GM12878 (cell line): ENCODE data around the gene C1orf74. TPM values are rescaled to one million over a fixed set of nuclear protein-coding genes. Genes with fewer than 3 reads are reported as not detected.
A peak's percentile ranks its signal among the peaks of the same experiment; 100 is the strongest.

ENCODE experiments used
- ATAC-seq: fragments of 200-7000 bp; cut with Tn5 transposase; 3 replicates; pipeline ENCODE4 v1.9.1; 2020; ENCODE audit warnings: mild to moderate bottlenecking, moderate library complexity
- BruUV-seq: library from RNA; stranded (reverse); fragments of 400-500 nt; replicated peaks from 2 replicates; lab custom pipeline; 2021; lab: Mats Ljungman, UMichigan
- CTCF ChIA-PET: fragments of 300-600 bp; sonication (Branson Sonifier 250); formaldehyde crosslinking; extraction: SDS; loops from one replicate; lab custom pipeline; 2021; ENCODE audit warnings: inconsistent platforms; lab: Yijun Ruan, JAX
- POLR2A ChIA-PET: fragments of 350-600 bp; formaldehyde crosslinking; extraction: SDS; loops from one replicate; lab custom pipeline; 2021; ENCODE audit warnings: inconsistent platforms; lab: Charles Lee
- RAD21 ChIA-PET: fragments of 300-600 bp; sonication (Branson Sonifier 250); formaldehyde crosslinking; loops from one replicate; lab custom pipeline; 2023; ENCODE audit warnings: antibody characterized with exemption; ENCODE audit not compliant: unreplicated experiment; lab: Charles Lee
- SMC1A ChIA-PET: fragments of 300-600 bp; sonication (Branson Sonifier 250); formaldehyde crosslinking; loops from one replicate; lab custom pipeline; 2023; ENCODE audit not compliant: unreplicated experiment, uncharacterized antibody; lab: Charles Lee
- DNase-seq: peaks from one replicate; pipeline ENCODE4 v3.0.0-alpha.2; 2011; ENCODE audit warnings: low read depth, low spot score
- FAIRE-seq: peaks from 3 replicates; lab custom pipeline; 2011; peaks lifted over from hg19 to GRCh38; lab: Jason Lieb, UNC
- H2AFZ ChIP-seq: 2 replicates; pipeline ENCODE4 v1.6.0; 2011; ENCODE audit warnings: low read depth, low read length, control low read depth; ENCODE audit not compliant: control insufficient read depth
- H3K27ac ChIP-seq: 2 replicates; pipeline ENCODE4 v1.5.1; 2011; ENCODE audit warnings: control low read depth; ENCODE audit not compliant: control insufficient read depth, insufficient read depth
- H3K27me3 ChIP-seq, 2 experiments: replicated peaks in 1 of 2; 2 replicates each; pipeline versions ENCODE4 v1.6.0 to v1.6.1; 2011; ENCODE audit warnings: low read length in 1 of 2; ENCODE audit not compliant: control insufficient read depth in 2 of 2, insufficient read depth in 2 of 2
- H3K36me3 ChIP-seq, 2 experiments: 2 replicates each; pipeline ENCODE4 v1.5.1; 2011; ENCODE audit warnings: low read length in 1 of 2; ENCODE audit not compliant: control insufficient read depth in 2 of 2, insufficient read depth in 2 of 2
- H3K4me1 ChIP-seq: 2 replicates; pipeline ENCODE4 v1.6.1; 2011; ENCODE audit warnings: mild to moderate bottlenecking, low read length, moderate library complexity, mixed read lengths; ENCODE audit not compliant: control insufficient read depth, insufficient read depth
- H3K4me2 ChIP-seq: 2 replicates; pipeline ENCODE4 v1.6.0; 2011; ENCODE audit warnings: control low read depth; ENCODE audit not compliant: control insufficient read depth, insufficient read depth
- H3K4me3 ChIP-seq: fragments of 200-600 bp; sonication (generic); 2 replicates; pipeline ENCODE4 v1.5.1; 2016
- H3K79me2 ChIP-seq: 2 replicates; pipeline ENCODE4 v1.6.0; 2011; ENCODE audit warnings: low read length; ENCODE audit not compliant: control insufficient read depth, insufficient read depth
- H3K9ac ChIP-seq: 2 replicates; pipeline ENCODE4 v1.8.0; 2011; ENCODE audit warnings: low read length, control low read depth, mixed read lengths; ENCODE audit not compliant: control insufficient read depth, insufficient read depth
- H3K9me3 ChIP-seq: replicated peaks from 3 replicates; pipeline ENCODE4 v1.5.1; 2011; ENCODE audit warnings: mild to moderate bottlenecking, low read length; ENCODE audit not compliant: control insufficient read depth, insufficient read depth
- H4K20me1 ChIP-seq: 2 replicates; pipeline ENCODE4 v1.6.0; 2011; ENCODE audit not compliant: control insufficient read depth, insufficient read depth
- BRCA1 ChIP-seq: IDR thresholded peaks from 2 replicates; pipeline ENCODE4 v1.6.1; 2011; ENCODE audit warnings: low read depth, low read length, improper control_type of control experiment
- CBX5 ChIP-seq: sonication (generic); IDR thresholded peaks from 2 replicates; pipeline ENCODE4 v1.6.1; 2016; ENCODE audit warnings: low read depth, moderate library complexity, mild to moderate bottlenecking, inconsistent platforms
- CHD2 ChIP-seq: IDR thresholded peaks from 2 replicates; pipeline ENCODE4 v1.6.1; 2011; ENCODE audit warnings: low read depth, low read length, improper control_type of control experiment, borderline replicate concordance
- EED ChIP-seq: sonication (generic); IDR thresholded peaks from 2 replicates; pipeline ENCODE4 v1.6.1; 2016; ENCODE audit warnings: antibody characterized with exemption, low read depth
- EP300 ChIP-seq, 2 experiments: fragments of 150-350 bp in 1 of 2; IDR thresholded peaks; 2 replicates each; pipeline ENCODE4 v1.6.1; 2011 to 2012; ENCODE audit warnings: low read depth in 2 of 2, low read length in 2 of 2, borderline replicate concordance in 1 of 2, improper control_type of control experiment in 1 of 2, inconsistent platforms in 1 of 2; ENCODE audit not compliant: control insufficient read depth in 1 of 2
- FOS ChIP-seq: IDR thresholded peaks from 3 replicates; pipeline ENCODE4 v1.6.1; 2011; ENCODE audit warnings: borderline replicate concordance; ENCODE audit not compliant: insufficient read length; ENCODE audit errors: extremely low read depth
- JUNB ChIP-seq: IDR thresholded peaks from 2 replicates; pipeline ENCODE4 v1.6.1; 2016; ENCODE audit warnings: antibody characterized with exemption, mild to moderate bottlenecking
- JUND ChIP-seq: IDR thresholded peaks from 2 replicates; pipeline ENCODE4 v1.6.1; 2012; ENCODE audit warnings: low read depth, mild to moderate bottlenecking, low read length, improper control_type of control experiment, moderate library complexity
- MXI1 ChIP-seq: fragments of 150-350 bp; IDR thresholded peaks from 2 replicates; pipeline ENCODE4 v1.6.1; 2011; ENCODE audit warnings: low read depth, mild to moderate bottlenecking, inconsistent platforms, low read length, improper control_type of control experiment
- NFIC ChIP-seq: IDR thresholded peaks from 2 replicates; pipeline ENCODE4 v1.6.1; 2012; ENCODE audit warnings: low read depth, mild to moderate bottlenecking, inconsistent platforms, low read length, moderate library complexity
- PAX5 ChIP-seq: IDR thresholded peaks from 2 replicates; pipeline ENCODE4 v1.6.1; 2011; ENCODE audit warnings: low read depth, low read length, borderline replicate concordance
- PML ChIP-seq: IDR thresholded peaks from 2 replicates; pipeline ENCODE4 v1.6.1; 2012; ENCODE audit warnings: low read length, inconsistent platforms
- POLR2AphosphoS2 ChIP-seq: IDR thresholded peaks from 2 replicates; pipeline ENCODE4 v1.6.1; 2011; ENCODE audit warnings: low read depth, mild to moderate bottlenecking, low read length, improper control_type of control experiment, moderate library complexity
- POU2F2 ChIP-seq: IDR thresholded peaks from 3 replicates; pipeline ENCODE4 v1.6.1; 2011; ENCODE audit warnings: low read depth, mild to moderate bottlenecking, low read length, borderline replicate concordance
- RB1 ChIP-seq: fragments of 450-650 bp; formaldehyde crosslinking; IDR thresholded peaks from 2 replicates; pipeline ENCODE4 v1.6.1; 2017; ENCODE audit warnings: mild to moderate bottlenecking, borderline replicate concordance
- SIN3A ChIP-seq: IDR thresholded peaks from 2 replicates; pipeline ENCODE4 v1.6.1; 2012; ENCODE audit warnings: low read depth, low read length, improper control_type of control experiment
- SP1 ChIP-seq: IDR thresholded peaks from one replicate; pipeline ENCODE4 v1.6.1; 2011; ENCODE audit warnings: low read depth, low read length
- TCF3 ChIP-seq: IDR thresholded peaks from 2 replicates; pipeline ENCODE4 v1.6.1; 2012; ENCODE audit warnings: low read depth, mild to moderate bottlenecking, low read length, borderline replicate concordance; ENCODE audit not compliant: insufficient read depth
- ZNF384 ChIP-seq: IDR thresholded peaks from 2 replicates; pipeline ENCODE4 v1.6.1; 2012; ENCODE audit warnings: low read depth, mild to moderate bottlenecking, low read length, improper control_type of control experiment, borderline replicate concordance
- WGBS: methylation state at CpG from one replicate; pipeline ENCODE4 v1.1.6; 2016; ENCODE audit warnings: low lambda C conversion rate; ENCODE audit not compliant: insufficient replicate concordance, insufficient coverage; ENCODE audit errors: missing lambda C conversion rate; 5-methylcytosine and 5-hydroxymethylcytosine counted together
- in situ Hi-C: fragments of 300-500 bp; cut with MboI; formaldehyde crosslinking; loops from 9 replicates; pipeline ENCODE4 v1.14.3; 2018; ENCODE audit warnings: mixed read lengths
- intact Hi-C: fragments of 100-400 bp; cut with micrococcal nuclease; formaldehyde crosslinking; loops from one replicate; pipeline ENCODE4 v1.14.2; 2022; ENCODE audit not compliant: unreplicated experiment
- polyA plus RNA-seq, 11 experiments: library from polyadenylated mRNA; depleted of rRNA in 4 of 11; unstranded in 6 of 11; stranded (reverse) in 5 of 11; fragments of >200 nt; fragmentation: Nextera tagmentation in 4 of 11; fragmentation: Illumina TruSeq in 1 of 11; extraction: Ambion mirVana in 4 of 11; extraction: Trizol in 1 of 11; gene quantifications; 1 replicate in 1 of 11; 2 replicates in 10 of 11; pipeline versions ENCODE4 v1.2.1 to v1.2.3, GENCODE V29; 2011 to 2016; ENCODE audit warnings: inconsistent platforms in 2 of 11, missing spikeins in 2 of 11, low read depth in 1 of 11
- total RNA-seq, 4 experiments: library from RNA; depleted of rRNA in 3 of 4; stranded (reverse); fragments of >200 nt in 3 of 4; fragmentation: Illumina TruSeq in 1 of 4; extraction: Trizol in 1 of 4; gene quantifications; 2 replicates each; pipeline versions ENCODE4 v1.2.1 to v1.2.3, GENCODE V29; 2013 to 2021
- TF ChIP-seq, protein P1 (sequence below): IDR thresholded peaks from 2 replicates; pipeline ENCODE4 v1.6.1; 2012; ENCODE audit warnings: low read depth, low read length, improper control_type of control experiment
- TF ChIP-seq, protein P2 (sequence below): fragments of 450-650 bp; IDR thresholded peaks from 2 replicates; pipeline ENCODE4 v1.6.1; 2017; ENCODE audit warnings: mild to moderate bottlenecking, low read depth, inconsistent platforms; ENCODE audit not compliant: poor library complexity, severe bottlenecking

The C1orf74 gene
- total and polyA plus RNA-seq, 10 of the 15 experiments (the other 5 are each of a cell fraction or from before 2014, with no cell fraction given) = 3.1 to 5.5 (median 3.6) TPM

DNA sequence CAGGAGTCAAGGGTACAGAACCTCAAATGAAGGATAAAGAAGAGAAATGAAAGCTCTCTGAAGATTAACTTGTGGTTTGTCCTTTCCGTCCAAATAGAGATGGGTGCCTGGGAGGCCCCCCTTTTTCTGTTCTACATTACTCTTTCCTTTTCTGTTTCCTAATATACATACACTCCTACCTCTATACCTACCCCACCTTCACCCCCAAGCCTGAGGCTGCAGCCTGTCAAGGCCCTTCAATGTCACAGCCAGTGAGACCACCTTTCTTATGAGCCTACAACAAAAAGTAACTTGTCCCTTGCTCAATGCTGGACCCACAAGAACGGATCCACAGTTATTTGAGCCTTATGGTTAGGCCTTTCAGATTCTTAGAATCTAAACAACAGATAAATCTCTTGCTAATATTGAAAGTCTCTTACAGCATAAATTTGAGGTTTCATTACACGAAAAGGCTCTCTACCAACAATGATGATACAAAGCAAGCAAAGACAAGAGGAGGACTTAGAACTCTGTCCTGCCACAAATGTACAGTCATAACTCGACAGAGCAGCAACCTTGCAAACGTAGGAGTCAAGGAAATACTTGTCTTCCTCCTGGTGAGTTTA, 32.6 kb downstream of the C1orf74 start:
- RAD21 ChIA-PET = interaction anchor here (0.8 to 12.6 kb wide), 9 partner anchors 16 to 182 kb away, joined by 3 to 188 read pairs (median 5); partner anchors contain the start of gene LAMB3
- SMC1A ChIA-PET = interaction anchor here (0.8 to 13.9 kb wide), 9 partner anchors 9 to 135 kb away, joined by 3 to 282 read pairs (median 4); no protein-coding TSS in a partner anchor
- intact Hi-C loops (loop anchor here (1.0 to 10.0 kb wide), 2 partner anchors 17 to 583 kb away; no protein-coding TSS in a partner anchor), in situ Hi-C loops (no loop called here)
- Histone ChIP-seq H3K9ac (peak overlapping the region; percentile 30; the same call in 1 of the 2 replicates), H3K27ac (peak overlapping the region; percentile 87), H3K4me2 (peak overlapping the region; percentile 86), H3K79me2 (peaks cover 7% of the 10 kb centered on the region), H3K27me3 (no peaks in the 10 kb centered on the region), H3K4me1 (peaks cover 58% of the 10 kb centered on the region), H3K4me3 (0 out of 2 replicates have a peak overlapping the region, but pooled peaks have one; percentile 11), H3K36me3 (no peaks in the 10 kb centered on the region), H3K9me3 (no peaks in the 10 kb centered on the region), H2AFZ (peak overlapping the region; percentile 59), H4K20me1 (no peaks in the 10 kb centered on the region)
- peak; percentile 86 for DNase-seq
- WGBS = under 1% methylated on average over 5 of the region's 5 CpGs
- POLR2A ChIA-PET = interaction anchor here (0.7 to 9.1 kb wide), 4 partner anchors 10 to 23 kb away, joined by 3 to 107 read pairs (median 3); no protein-coding TSS in a partner anchor
- FAIRE-seq = peak; percentile 94
- peak; percentile 51 for ATAC-seq
- CTCF ChIA-PET = interaction anchor here (0.6 to 8.8 kb wide), 9 partner anchors 16 to 77 kb away, joined by 3 to 117 read pairs (median 4); partner anchors contain the start of gene G0S2
- no TSS peak for BruUV-seq
- TF ChIP-seq, protein P1, sequence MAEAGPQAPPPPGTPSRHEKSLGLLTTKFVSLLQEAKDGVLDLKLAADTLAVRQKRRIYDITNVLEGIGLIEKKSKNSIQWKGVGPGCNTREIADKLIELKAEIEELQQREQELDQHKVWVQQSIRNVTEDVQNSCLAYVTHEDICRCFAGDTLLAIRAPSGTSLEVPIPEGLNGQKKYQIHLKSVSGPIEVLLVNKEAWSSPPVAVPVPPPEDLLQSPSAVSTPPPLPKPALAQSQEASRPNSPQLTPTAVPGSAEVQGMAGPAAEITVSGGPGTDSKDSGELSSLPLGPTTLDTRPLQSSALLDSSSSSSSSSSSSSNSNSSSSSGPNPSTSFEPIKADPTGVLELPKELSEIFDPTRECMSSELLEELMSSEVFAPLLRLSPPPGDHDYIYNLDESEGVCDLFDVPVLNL = no peak
- TF ChIP-seq CBX5 (peak; percentile 37; the same call in 1 of the 2 replicates), SIN3A (peak; percentile 61; the same call in 1 of the 2 replicates), PAX5 (peak; percentile 69; the same call in 1 of the 2 replicates), MXI1 (0 out of 2 replicates have a peak, but pooled peaks have one; percentile 59), PML (peak; percentile 81), FOS (no peak), BRCA1 (no peak), JUND (peak; percentile 86), POLR2AphosphoS2 (no peak), TCF3 (0 out of 2 replicates have a peak, but pooled peaks have one; percentile 16), CHD2 (0 out of 2 replicates have a peak, but pooled peaks have one; percentile 15), EED (peak; percentile 87), SP1 (no peak), ZNF384 (no peak), NFIC (peak; percentile 98), JUNB (peak; percentile 98), POU2F2 (peak; percentile 73; the same call in 2 of the 3 replicates), EP300 (IDR thresholded peaks at IDR 0.05; ENCODE audit: borderline replicate concordance in 1 of 2, control insufficient read depth in 1 of 2, low read depth in 2 of 2, low read length in 2 of 2) (peak; percentile 71 to 86), RB1 (no peak)
- TF ChIP-seq, protein P2, sequence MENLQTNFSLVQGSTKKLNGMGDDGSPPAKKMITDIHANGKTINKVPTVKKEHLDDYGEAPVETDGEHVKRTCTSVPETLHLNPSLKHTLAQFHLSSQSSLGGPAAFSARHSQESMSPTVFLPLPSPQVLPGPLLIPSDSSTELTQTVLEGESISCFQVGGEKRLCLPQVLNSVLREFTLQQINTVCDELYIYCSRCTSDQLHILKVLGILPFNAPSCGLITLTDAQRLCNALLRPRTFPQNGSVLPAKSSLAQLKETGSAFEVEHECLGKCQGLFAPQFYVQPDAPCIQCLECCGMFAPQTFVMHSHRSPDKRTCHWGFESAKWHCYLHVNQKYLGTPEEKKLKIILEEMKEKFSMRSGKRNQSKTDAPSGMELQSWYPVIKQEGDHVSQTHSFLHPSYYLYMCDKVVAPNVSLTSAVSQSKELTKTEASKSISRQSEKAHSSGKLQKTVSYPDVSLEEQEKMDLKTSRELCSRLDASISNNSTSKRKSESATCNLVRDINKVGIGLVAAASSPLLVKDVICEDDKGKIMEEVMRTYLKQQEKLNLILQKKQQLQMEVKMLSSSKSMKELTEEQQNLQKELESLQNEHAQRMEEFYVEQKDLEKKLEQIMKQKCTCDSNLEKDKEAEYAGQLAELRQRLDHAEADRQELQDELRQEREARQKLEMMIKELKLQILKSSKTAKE = peak; percentile 77
